Fibroblast of lung (primary cell): ENCODE data around the gene SCLT1. TPM values are rescaled to one million over a fixed set of nuclear protein-coding genes. Genes with fewer than 3 reads are reported as not detected.

Experiments
- DNase-seq, 2 donors: peaks; one replicate each; pipeline versions ENCODE4 v3.0.0 to v3.0.0-alpha.2; 2010; ENCODE audit warnings: low read depth in 2 of 2
- H2AFZ ChIP-seq: 2 replicates; pipeline ENCODE4 v1.5.1; 2012; ENCODE audit warnings: low read length, control low read depth, inconsistent platforms
- H3K27ac ChIP-seq: 2 replicates; pipeline ENCODE4 v1.5.1; 2011; ENCODE audit warnings: low read length, control low read depth; ENCODE audit not compliant: insufficient read depth
- H3K27me3 ChIP-seq: 2 replicates; pipeline ENCODE4 v1.5.1; 2011; ENCODE audit warnings: mild to moderate bottlenecking, low read length; ENCODE audit not compliant: control insufficient read depth, insufficient read depth
- H3K36me3 ChIP-seq: 2 replicates; pipeline ENCODE4 v1.5.1; 2011; ENCODE audit warnings: low read length; ENCODE audit not compliant: control insufficient read depth, insufficient read depth
- H3K4me1 ChIP-seq: 2 replicates; pipeline ENCODE4 v1.5.1; 2011; ENCODE audit warnings: low read length; ENCODE audit not compliant: control insufficient read depth, insufficient read depth; ENCODE audit errors: extremely low read depth
- H3K4me2 ChIP-seq: 2 replicates; pipeline ENCODE4 v1.5.1; 2011; ENCODE audit warnings: low read length, control low read depth; ENCODE audit not compliant: insufficient read depth; ENCODE audit errors: extremely low read depth
- H3K4me3 ChIP-seq, 4 experiments: fragments of 200-600 bp in 1 of 4; sonication (generic) in 1 of 4; replicated peaks in 1 of 4; 2 replicates each; pipeline ENCODE4 v1.5.1; 2011 to 2016; ENCODE audit warnings: low read length in 4 of 4, low read depth in 3 of 4, mild to moderate bottlenecking in 3 of 4, control low read depth in 2 of 4, inconsistent platforms in 1 of 4, mixed read lengths in 1 of 4; ENCODE audit not compliant: insufficient read depth in 1 of 4; ENCODE audit errors: control extremely low read depth in 1 of 4
- H3K79me2 ChIP-seq: 2 replicates; pipeline ENCODE4 v1.5.1; 2012; ENCODE audit warnings: mild to moderate bottlenecking, low read length, inconsistent platforms; ENCODE audit not compliant: control insufficient read depth, insufficient read depth
- H3K9ac ChIP-seq: 2 replicates; pipeline ENCODE4 v1.5.1; 2011; ENCODE audit warnings: mild to moderate bottlenecking, low read length, control low read depth; ENCODE audit not compliant: insufficient read depth
- H3K9me3 ChIP-seq: 2 replicates; pipeline ENCODE4 v1.5.1; 2012; ENCODE audit warnings: low read depth, low read length; ENCODE audit not compliant: control insufficient read depth, insufficient read depth
- H4K20me1 ChIP-seq: 2 replicates; pipeline ENCODE4 v1.5.1; 2011; ENCODE audit warnings: low read length; ENCODE audit not compliant: control insufficient read depth, insufficient read depth; ENCODE audit errors: extremely low read depth
- EZH2 ChIP-seq: IDR thresholded peaks from 2 replicates; pipeline ENCODE4 v1.5.1; 2012; ENCODE audit warnings: low read length, control low read depth, mild to moderate bottlenecking; ENCODE audit errors: missing control alignments
- polyA plus RNA-seq, 2 donors: library from polyadenylated mRNA; depleted of rRNA in 1 of 2; stranded (reverse) in 1 of 2; unstranded in 1 of 2; fragments of >200 nt; gene quantifications; 2 replicates each; pipeline ENCODE4 v1.2.1, GENCODE V29; 2011 to 2012; ENCODE audit warnings: missing spikeins in 1 of 2
- total RNA-seq: library from RNA; depleted of rRNA; stranded (reverse); fragments of >200 nt; gene quantifications from 2 replicates; pipeline ENCODE4 v1.2.1, GENCODE V29; 2014
- TF ChIP-seq, protein P1 (sequence below), 2 donors: IDR thresholded peaks in 1 of 2; conservative IDR thresholded peaks in 1 of 2; 1 replicate in 1 of 2; 2 replicates in 1 of 2; pipeline ENCODE4 v1.5.1; 2011 to 2012; ENCODE audit warnings: low read length in 2 of 2, control low read depth in 1 of 2, inconsistent platforms in 1 of 2, low read depth in 1 of 2, mild to moderate bottlenecking in 1 of 2

The SCLT1 gene
- total and polyA plus RNA-seq, 2 donors (not counting 1 experiment from before 2014, with no cell fraction given) = 8.8 to 16.2 TPM

DNA sequence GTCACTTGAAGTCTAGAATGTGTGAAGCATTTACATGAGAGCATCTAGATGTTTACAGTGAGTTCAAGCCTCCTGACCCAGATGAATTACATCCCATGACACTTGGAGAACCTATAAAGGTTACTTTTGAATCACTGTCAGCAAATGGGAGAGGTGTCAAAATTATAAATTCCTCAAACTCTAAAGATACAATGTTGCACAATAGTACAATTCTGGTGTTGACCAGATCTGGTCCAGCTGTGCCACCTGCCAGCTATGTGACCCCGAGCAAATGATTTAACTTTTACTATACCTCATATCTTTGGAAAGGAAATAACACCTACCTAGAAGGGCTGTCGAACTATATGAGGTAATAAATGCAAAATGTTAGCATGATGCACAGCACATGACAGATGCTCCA, 214.1 kb downstream of the SCLT1 start:
- Histone ChIP-seq H3K4me3 (no peak overlapping the region), H3K27ac (no peak overlapping the region), H2AFZ (no peak overlapping the region), H3K27me3 (no peaks in the 10 kb centered on the region), H3K4me1 (no peaks in the 10 kb centered on the region), H3K79me2 (no peaks in the 10 kb centered on the region), H3K4me2 (no peak overlapping the region), H3K9ac (no peak overlapping the region), H3K36me3 (peaks cover 1% of the 10 kb centered on the region), H4K20me1 (no peaks in the 10 kb centered on the region), H3K9me3 (no peaks in the 10 kb centered on the region)
- TF ChIP-seq EZH2 = no peak
- TF ChIP-seq, protein P1, sequence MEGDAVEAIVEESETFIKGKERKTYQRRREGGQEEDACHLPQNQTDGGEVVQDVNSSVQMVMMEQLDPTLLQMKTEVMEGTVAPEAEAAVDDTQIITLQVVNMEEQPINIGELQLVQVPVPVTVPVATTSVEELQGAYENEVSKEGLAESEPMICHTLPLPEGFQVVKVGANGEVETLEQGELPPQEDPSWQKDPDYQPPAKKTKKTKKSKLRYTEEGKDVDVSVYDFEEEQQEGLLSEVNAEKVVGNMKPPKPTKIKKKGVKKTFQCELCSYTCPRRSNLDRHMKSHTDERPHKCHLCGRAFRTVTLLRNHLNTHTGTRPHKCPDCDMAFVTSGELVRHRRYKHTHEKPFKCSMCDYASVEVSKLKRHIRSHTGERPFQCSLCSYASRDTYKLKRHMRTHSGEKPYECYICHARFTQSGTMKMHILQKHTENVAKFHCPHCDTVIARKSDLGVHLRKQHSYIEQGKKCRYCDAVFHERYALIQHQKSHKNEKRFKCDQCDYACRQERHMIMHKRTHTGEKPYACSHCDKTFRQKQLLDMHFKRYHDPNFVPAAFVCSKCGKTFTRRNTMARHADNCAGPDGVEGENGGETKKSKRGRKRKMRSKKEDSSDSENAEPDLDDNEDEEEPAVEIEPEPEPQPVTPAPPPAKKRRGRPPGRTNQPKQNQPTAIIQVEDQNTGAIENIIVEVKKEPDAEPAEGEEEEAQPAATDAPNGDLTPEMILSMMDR (conservative IDR thresholded peaks at IDR 0.05 in 1 of 2, IDR thresholded peaks at IDR 0.05 in 1 of 2; ENCODE audit: low read depth in 1 of 2, low read length in 2 of 2) = no peak
- DNase-seq = no peak

DNA sequence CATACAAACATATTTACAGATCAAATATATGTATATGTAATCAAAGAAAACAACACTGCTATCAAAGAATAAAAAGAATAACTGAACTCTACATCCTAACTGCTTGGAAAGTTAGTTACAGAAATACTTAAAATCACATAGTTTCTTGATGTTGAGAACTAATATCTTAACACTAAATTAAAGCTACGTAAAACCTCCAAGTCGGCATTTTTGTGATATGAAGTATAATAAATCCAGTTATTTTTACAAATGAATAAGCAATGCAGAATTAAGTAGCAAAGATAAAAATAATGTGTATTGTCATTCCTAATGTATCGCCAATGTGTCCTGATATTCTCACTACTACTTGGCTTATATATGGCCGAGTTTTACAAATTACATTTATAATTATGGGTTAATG, 215.4 kb downstream of the SCLT1 start:
- H3K9ac ChIP-seq = no peak overlapping the region
- no peak for DNase-seq
- H3K4me1 ChIP-seq = no peaks in the 10 kb centered on the region
- TF ChIP-seq, protein P1 (conservative IDR thresholded peaks at IDR 0.05 in 1 of 2, IDR thresholded peaks at IDR 0.05 in 1 of 2; ENCODE audit: low read depth in 1 of 2, low read length in 2 of 2) = no peak
- no peak for TF ChIP-seq EZH2
- no peak overlapping the region for H3K27ac ChIP-seq
- H3K79me2 ChIP-seq = no peaks in the 10 kb centered on the region
- no peak overlapping the region for H3K4me3 ChIP-seq
- no peaks in the 10 kb centered on the region for H3K9me3 ChIP-seq
- H3K36me3 ChIP-seq = no peaks in the 10 kb centered on the region
- no peaks in the 10 kb centered on the region for H3K27me3 ChIP-seq
- H4K20me1 ChIP-seq = no peaks in the 10 kb centered on the region
- H2AFZ ChIP-seq = no peak overlapping the region
- no peak overlapping the region for H3K4me2 ChIP-seq

DNA sequence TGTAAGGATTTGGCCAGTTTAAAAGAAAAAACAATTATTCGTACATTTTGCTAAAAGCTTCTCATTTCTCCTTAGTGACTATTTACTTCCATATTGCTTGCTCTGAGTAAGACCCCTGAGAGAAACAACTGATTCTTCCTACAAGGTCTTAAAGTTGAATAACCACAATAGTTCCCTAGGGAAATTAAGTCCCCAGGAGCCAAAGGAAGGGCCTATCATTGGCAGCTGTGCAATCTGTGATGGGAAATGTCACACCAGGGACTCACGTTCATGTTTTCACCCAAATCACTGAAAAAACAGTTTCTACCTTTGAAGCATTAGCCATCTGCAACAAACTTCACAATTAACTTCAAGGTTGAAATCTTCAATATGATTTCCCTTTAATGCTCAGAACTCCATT, 217.1 kb downstream of the SCLT1 start:
- no peak for DNase-seq
- no peak overlapping the region for H2AFZ ChIP-seq
- H3K27me3 ChIP-seq = no peaks in the 10 kb centered on the region
- H3K4me3 ChIP-seq = no peak overlapping the region
- peaks cover 2% of the 10 kb centered on the region for H3K36me3 ChIP-seq
- peaks cover 5% of the 10 kb centered on the region for H3K4me1 ChIP-seq
- TF ChIP-seq, protein P1 (conservative IDR thresholded peaks at IDR 0.05 in 1 of 2, IDR thresholded peaks at IDR 0.05 in 1 of 2; ENCODE audit: low read depth in 1 of 2, low read length in 2 of 2) = no peak
- no peak for TF ChIP-seq EZH2
- H3K9ac ChIP-seq = no peak overlapping the region
- no peak overlapping the region for H3K4me2 ChIP-seq
- H4K20me1 ChIP-seq = no peaks in the 10 kb centered on the region
- no peaks in the 10 kb centered on the region for H3K9me3 ChIP-seq
- no peak overlapping the region for H3K27ac ChIP-seq
- H3K79me2 ChIP-seq = no peaks in the 10 kb centered on the region
